Endothelial cell of umbilical vein (primary cell): ENCODE data around the gene TICAM1. TPM values are rescaled to one million over a fixed set of nuclear protein-coding genes. Genes with fewer than 3 reads are reported as not detected.

Experiments used
- BruUV-seq: library from RNA; stranded (reverse); fragments of 400-500 nt; replicated peaks from 2 replicates; lab custom pipeline; 2021; lab: Mats Ljungman, UMichigan
- CTCF ChIA-PET: fragments of 300-600, 350-600 bp; sonication (Branson Sonifier 250); formaldehyde crosslinking; loops from one replicate; lab custom pipeline; 2021; ENCODE audit warnings: antibody characterized with exemption, inconsistent platforms; lab: Charles Lee
- POLR2A ChIA-PET: fragments of 300-600, 350-600 bp; sonication (Branson Sonifier 250); formaldehyde crosslinking; loops from one replicate; lab custom pipeline; 2021; ENCODE audit warnings: antibody characterized with exemption, inconsistent platforms; lab: Charles Lee
- DNase-seq: peaks from one replicate; pipeline ENCODE4 v3.0.0-alpha.2; 2011; ENCODE audit warnings: low read depth, low spot score
- FAIRE-seq: peaks from 2 replicates; lab custom pipeline; 2011; peaks lifted over from hg19 to GRCh38; lab: Jason Lieb, UNC
- H2AFZ ChIP-seq: 2 replicates; pipeline ENCODE4 v1.6.0; 2012; ENCODE audit warnings: low read depth, low read length, control low read depth, inconsistent platforms
- H3K27ac ChIP-seq: 2 replicates; pipeline ENCODE4 v1.5.1; 2011; ENCODE audit warnings: low read depth, mild to moderate bottlenecking, control low read depth, low read length, moderate library complexity; ENCODE audit not compliant: insufficient read depth
- H3K27me3 ChIP-seq, 2 experiments: 2 replicates each; pipeline versions ENCODE4 v1.6.0 to v1.6.1; 2011; ENCODE audit warnings: low read length in 2 of 2, mixed read lengths in 1 of 2; ENCODE audit not compliant: control insufficient read depth in 2 of 2, insufficient read depth in 2 of 2
- H3K36me3 ChIP-seq, 2 experiments: 2 replicates in 1 of 2; 3 replicates in 1 of 2; pipeline ENCODE4 v1.5.1; 2011; ENCODE audit warnings: low read length in 2 of 2, mild to moderate bottlenecking in 1 of 2, moderate library complexity in 1 of 2; ENCODE audit not compliant: control insufficient read depth in 2 of 2, insufficient read depth in 2 of 2; ENCODE audit errors: extremely low read depth in 1 of 2
- H3K4me1 ChIP-seq: 3 replicates; pipeline ENCODE4 v1.5.1; 2011; ENCODE audit warnings: mild to moderate bottlenecking, low read length; ENCODE audit not compliant: control insufficient read depth, insufficient read depth; ENCODE audit errors: extremely low read depth
- H3K4me2 ChIP-seq: 2 replicates; pipeline ENCODE4 v1.6.1; 2011; ENCODE audit warnings: low read length, control low read depth, mixed read lengths; ENCODE audit not compliant: insufficient read depth
- H3K4me3 ChIP-seq, 3 experiments: fragments of 200-600 bp in 1 of 3; sonication (generic), shearing (Covaris generic) in 1 of 3; replicated peaks in 1 of 3; 2 replicates each; pipeline ENCODE4 v1.5.1; 2011 to 2016; ENCODE audit warnings: control low read depth in 3 of 3, low read length in 3 of 3, mild to moderate bottlenecking in 2 of 3, inconsistent platforms in 1 of 3, low read depth in 1 of 3, moderate library complexity in 1 of 3; ENCODE audit not compliant: insufficient read depth in 1 of 3
- H3K79me2 ChIP-seq: 2 replicates; pipeline ENCODE4 v1.6.0; 2012; ENCODE audit warnings: low read length, inconsistent platforms; ENCODE audit not compliant: control insufficient read depth, insufficient read depth
- H3K9ac ChIP-seq: replicated peaks from 2 replicates; pipeline ENCODE3; 2011; ENCODE audit warnings: low read length, control low read depth; ENCODE audit not compliant: insufficient read depth; ENCODE audit errors: extremely low read depth
- H3K9me1 ChIP-seq: replicated peaks from 3 replicates; pipeline ENCODE4 v1.6.0; 2011; ENCODE audit warnings: mild to moderate bottlenecking, low read length; ENCODE audit not compliant: control insufficient read depth, insufficient read depth; ENCODE audit errors: extremely low read depth
- H3K9me3 ChIP-seq: replicated peaks from 2 replicates; pipeline ENCODE4 v1.5.1; 2012; ENCODE audit warnings: low read length, inconsistent platforms; ENCODE audit not compliant: control insufficient read depth, insufficient read depth
- H4K20me1 ChIP-seq: replicated peaks from 2 replicates; pipeline ENCODE3; 2011; ENCODE audit warnings: mild to moderate bottlenecking, low read length; ENCODE audit not compliant: control insufficient read depth, insufficient read depth; ENCODE audit errors: extremely low read depth
- EZH2 ChIP-seq: IDR thresholded peaks from 2 replicates; pipeline ENCODE4 v1.6.1; 2012; ENCODE audit warnings: borderline replicate concordance, low read depth, mild to moderate bottlenecking, moderate library complexity, low read length, inconsistent platforms; ENCODE audit not compliant: severe bottlenecking
- FOS ChIP-seq: IDR thresholded peaks from 2 replicates; pipeline ENCODE4 v1.6.1; 2011; ENCODE audit warnings: mild to moderate bottlenecking, low read length, moderate library complexity, borderline replicate concordance; ENCODE audit not compliant: insufficient read depth
- GATA2 ChIP-seq: IDR thresholded peaks from 2 replicates; pipeline ENCODE4 v1.7.0; 2011; ENCODE audit warnings: low read depth, mild to moderate bottlenecking, moderate library complexity, mixed read lengths, low read length; ENCODE audit not compliant: insufficient read length, insufficient read depth
- JUN ChIP-seq: IDR thresholded peaks from 2 replicates; pipeline ENCODE4 v1.6.1; 2011; ENCODE audit warnings: borderline replicate concordance, low read depth; ENCODE audit not compliant: insufficient read length, insufficient read depth
- MYC ChIP-seq: IDR thresholded peaks from one replicate; pipeline ENCODE4 v1.6.1; 2011; ENCODE audit warnings: mild to moderate bottlenecking, low read depth, low read length
- POLR2A ChIP-seq: IDR thresholded peaks from 2 replicates; pipeline ENCODE4 v1.6.1; 2012; ENCODE audit warnings: low read depth, mild to moderate bottlenecking, control low read depth, low read length
- POLR2AphosphoS5 ChIP-seq: IDR thresholded peaks from 2 replicates; pipeline ENCODE4 v1.6.1; 2012; ENCODE audit warnings: low read depth, mild to moderate bottlenecking, control low read depth, low read length, moderate library complexity; ENCODE audit not compliant: insufficient read depth
- dilution Hi-C: fragments of 300-500 bp; cut with MboI; formaldehyde crosslinking; loops from one replicate; pipeline ENCODE4 v1.15.0; 2019; ENCODE audit warnings: low sequenced_read_pairs; ENCODE audit not compliant: extremely low pct_ligation_motif_present
- intact Hi-C: fragments of 100-400 bp; cut with micrococcal nuclease; formaldehyde crosslinking; loops from one replicate; pipeline ENCODE4 v1.10.0; 2022
- polyA plus RNA-seq, 4 experiments: library from polyadenylated mRNA; depleted of rRNA in 3 of 4; stranded (reverse) in 3 of 4; unstranded in 1 of 4; fragments of >200 nt; gene quantifications; 2 replicates each; pipeline versions ENCODE4 v1.2.1 to v1.2.3, GENCODE V29; 2011 to 2012; ENCODE audit warnings: missing spikeins in 1 of 4
- total RNA-seq: library from RNA; stranded (reverse); gene quantifications from 2 replicates; pipeline ENCODE4 v1.2.3, GENCODE V29; 2021
- TF ChIP-seq, protein P1 (sequence below), 2 donors: IDR thresholded peaks; 1 replicate in 1 of 2; 2 replicates in 1 of 2; pipeline ENCODE4 v1.5.1; 2011; ENCODE audit warnings: low read length in 2 of 2, mild to moderate bottlenecking in 2 of 2, moderate library complexity in 2 of 2, control low read depth in 1 of 2, inconsistent platforms in 1 of 2, low read depth in 1 of 2; ENCODE audit not compliant: insufficient read depth in 1 of 2; ENCODE audit errors: extremely low read depth in 1 of 2
- TF ChIP-seq, protein P2 (sequence below): IDR thresholded peaks from 2 replicates; pipeline ENCODE4 v1.6.1; 2011; ENCODE audit not compliant: insufficient read depth, insufficient read length

The TICAM1 gene
- total and polyA plus RNA-seq, 2 donors (not counting 3 experiments of a cell fraction or from before 2014, with no cell fraction given): 4.8 to 17.6 TPM

DNA sequence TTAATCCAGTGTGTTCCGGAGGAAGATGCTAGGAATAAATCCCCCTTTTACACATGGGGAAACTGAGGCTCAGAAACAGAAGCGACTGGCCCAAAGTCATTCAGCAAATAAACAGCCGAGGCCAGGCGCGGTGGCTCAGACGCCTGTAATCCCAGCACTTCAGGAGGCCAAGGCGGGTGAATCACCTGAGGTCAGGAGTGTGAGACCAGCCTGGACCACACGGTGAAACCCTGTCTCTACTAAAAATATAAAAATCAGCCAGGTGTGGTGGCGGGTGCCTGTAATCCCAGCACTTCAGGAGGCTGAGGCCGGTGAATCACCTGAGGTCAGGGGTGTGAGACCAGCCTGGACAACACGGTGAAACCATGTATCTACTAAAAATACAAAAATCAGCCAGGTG, 47.5 kb upstream of the TICAM1 start:
- H3K9me1 ChIP-seq: no peaks in the 10 kb centered on the region
- H3K4me1 ChIP-seq: no peaks in the 10 kb centered on the region
- ChIA-PET CTCF (no interaction called here), POLR2A (no interaction called here)
- no peaks in the 10 kb centered on the region for H3K9me3 ChIP-seq
- no peak overlapping the region for H3K27ac ChIP-seq
- intact Hi-C loops (no loop called here), dilution Hi-C loops (no loop called here)
- H4K20me1 ChIP-seq: no peaks in the 10 kb centered on the region
- no peak for FAIRE-seq
- H3K4me3 ChIP-seq: no peak overlapping the region
- BruUV-seq: no TSS peak
- no peak for TF ChIP-seq MYC
- TF ChIP-seq, protein P1, sequence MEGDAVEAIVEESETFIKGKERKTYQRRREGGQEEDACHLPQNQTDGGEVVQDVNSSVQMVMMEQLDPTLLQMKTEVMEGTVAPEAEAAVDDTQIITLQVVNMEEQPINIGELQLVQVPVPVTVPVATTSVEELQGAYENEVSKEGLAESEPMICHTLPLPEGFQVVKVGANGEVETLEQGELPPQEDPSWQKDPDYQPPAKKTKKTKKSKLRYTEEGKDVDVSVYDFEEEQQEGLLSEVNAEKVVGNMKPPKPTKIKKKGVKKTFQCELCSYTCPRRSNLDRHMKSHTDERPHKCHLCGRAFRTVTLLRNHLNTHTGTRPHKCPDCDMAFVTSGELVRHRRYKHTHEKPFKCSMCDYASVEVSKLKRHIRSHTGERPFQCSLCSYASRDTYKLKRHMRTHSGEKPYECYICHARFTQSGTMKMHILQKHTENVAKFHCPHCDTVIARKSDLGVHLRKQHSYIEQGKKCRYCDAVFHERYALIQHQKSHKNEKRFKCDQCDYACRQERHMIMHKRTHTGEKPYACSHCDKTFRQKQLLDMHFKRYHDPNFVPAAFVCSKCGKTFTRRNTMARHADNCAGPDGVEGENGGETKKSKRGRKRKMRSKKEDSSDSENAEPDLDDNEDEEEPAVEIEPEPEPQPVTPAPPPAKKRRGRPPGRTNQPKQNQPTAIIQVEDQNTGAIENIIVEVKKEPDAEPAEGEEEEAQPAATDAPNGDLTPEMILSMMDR (IDR thresholded peaks at IDR 0.05; ENCODE audit: extremely low read depth in 1 of 2, insufficient read depth in 1 of 2, low read depth in 1 of 2, low read length in 2 of 2): no peak
- no peak for TF ChIP-seq JUN
- no peak for TF ChIP-seq EZH2
- TF ChIP-seq FOS: no peak
- TF ChIP-seq POLR2A: no peak
- no peak for TF ChIP-seq GATA2
- H3K27me3 ChIP-seq: no peaks in the 10 kb centered on the region
- no peak overlapping the region for H3K9ac ChIP-seq
- DNase-seq: no peak
- H3K36me3 ChIP-seq: no peaks in the 10 kb centered on the region
- no peak overlapping the region for H3K4me2 ChIP-seq
- no peaks in the 10 kb centered on the region for H3K79me2 ChIP-seq
- no peak overlapping the region for H2AFZ ChIP-seq

DNA sequence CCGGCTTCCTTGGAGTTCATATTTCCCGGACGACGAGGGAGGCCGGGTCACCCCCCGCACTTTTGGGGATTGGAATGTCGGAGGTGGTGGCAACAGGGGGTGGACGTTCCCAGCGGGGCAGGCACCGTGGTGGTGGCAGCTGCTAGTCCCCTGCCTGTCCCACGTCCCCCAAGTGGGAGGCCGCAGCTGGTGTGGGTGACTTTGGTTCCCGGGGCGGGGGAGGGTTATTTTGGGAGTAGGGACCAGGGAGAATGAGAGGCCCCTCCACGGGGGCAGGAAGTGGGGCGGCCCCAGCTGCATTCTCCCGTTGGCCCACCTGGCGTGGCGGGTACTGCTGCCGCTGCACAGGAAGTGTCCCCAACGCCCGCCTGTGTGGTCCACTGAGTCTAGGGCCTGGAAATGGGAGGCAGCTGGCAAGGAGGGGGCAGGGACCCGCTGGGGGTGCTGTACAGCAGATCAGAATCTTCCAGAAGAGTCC, 47.0 kb upstream of the TICAM1 start:
- Histone ChIP-seq H3K27me3 (no peaks in the 10 kb centered on the region), H2AFZ (no peak overlapping the region), H3K9me1 (no peaks in the 10 kb centered on the region), H3K4me2 (no peak overlapping the region), H3K79me2 (no peaks in the 10 kb centered on the region), H3K4me1 (no peaks in the 10 kb centered on the region), H4K20me1 (no peaks in the 10 kb centered on the region), H3K27ac (no peak overlapping the region), H3K36me3 (no peaks in the 10 kb centered on the region), H3K4me3 (no peak overlapping the region), H3K9ac (no peak overlapping the region), H3K9me3 (no peaks in the 10 kb centered on the region)
- dilution Hi-C loops (no loop called here), intact Hi-C loops (no loop called here)
- TF ChIP-seq, protein P2, sequence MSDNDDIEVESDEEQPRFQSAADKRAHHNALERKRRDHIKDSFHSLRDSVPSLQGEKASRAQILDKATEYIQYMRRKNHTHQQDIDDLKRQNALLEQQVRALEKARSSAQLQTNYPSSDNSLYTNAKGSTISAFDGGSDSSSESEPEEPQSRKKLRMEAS: no peak
- TF ChIP-seq POLR2A (no peak), EZH2 (no peak), FOS (no peak), POLR2AphosphoS5 (no peak), MYC (no peak), GATA2 (no peak), JUN (no peak)
- TF ChIP-seq, protein P1 (IDR thresholded peaks at IDR 0.05; ENCODE audit: extremely low read depth in 1 of 2, insufficient read depth in 1 of 2, low read depth in 1 of 2, low read length in 2 of 2): no peak
- FAIRE-seq (no peak), DNase-seq (no peak)
- BruUV-seq: no TSS peak
- ChIA-PET POLR2A (no interaction called here), CTCF (no interaction called here)
